Measurements from ENCODE around the gene DGLUCY.
"Not testable (repeated sequence)": the region's sequence is repeated elsewhere in the genome, so short reads cannot be mapped to it uniquely, and the experiment has no call there.

DGLUCY gene

GRCh38 chr14:91084516-91084915, 29.4 kb upstream of the DGLUCY start (continued):
- TF ChIP-seq KLF9 (tag by site-specific recombination; IDR thresholded peaks at IDR 0.05; ENCODE audit: low read depth) (no peak), ZNF266 (tag by site-specific recombination; IDR thresholded peaks at IDR 0.05; ENCODE audit: low read depth) (no peak), ZNF16 (tag by site-specific recombination; IDR thresholded peaks at IDR 0.05; ENCODE audit: low read depth) (no peak)

- H3K9me3 ChIP-seq (ENCODE audit: control insufficient read depth, insufficient read depth, low read depth, low read length); POLR2A ChIA-PET; H3K4me1 ChIP-seq (ENCODE audit: control insufficient read depth, insufficient read depth, low read length); H3K27ac ChIP-seq (ENCODE audit: extremely low read depth, low read depth, low read length); H3K4me3 ChIP-seq (ENCODE audit: low read depth, low read length); H3K36me3 ChIP-seq (ENCODE audit: control insufficient read depth in 2 of 2, insufficient read depth in 1 of 2, low read length in 2 of 2): not testable (repeated sequence)
- CTCF ChIA-PET = interaction anchor here (1.1 kb wide), 1 partner anchor 11 kb away, joined by 8 read pairs; no protein-coding TSS in a partner anchor
Measured at GRCh38 chr14:91087470-91087869, 26.4 kb upstream of the DGLUCY start.

- H3K36me3 ChIP-seq (ENCODE audit: control insufficient read depth in 2 of 2, insufficient read depth in 1 of 2, low read length in 2 of 2) = no peaks in the 10 kb centered on the region
- TF ChIP-seq ZNF37A (tag by site-specific recombination; IDR thresholded peaks at IDR 0.05) (no peak), ZBTB44 (tag by site-specific recombination; IDR thresholded peaks at IDR 0.05) (no peak), ZNF280D (tag by site-specific recombination; IDR thresholded peaks at IDR 0.05) (no peak), ZNF701 (tag by site-specific recombination; IDR thresholded peaks at IDR 0.05) (no peak), HOXD13 (CRISPR knock-in tag; IDR thresholded peaks at IDR 0.05; ENCODE audit: borderline replicate concordance) (no peak), ZNF174 (tag by site-specific recombination; IDR thresholded peaks at IDR 0.05) (no peak), ZNF610 (tag by site-specific recombination; IDR thresholded peaks at IDR 0.05; ENCODE audit: borderline replicate concordance) (no peak), ZNF555 (tag by site-specific recombination; conservative IDR thresholded peaks at IDR 0.05) (no peak), ZNF16 (tag by site-specific recombination; IDR thresholded peaks at IDR 0.05; ENCODE audit: low read depth) (no peak), ZNF518A (tag by site-specific recombination; conservative IDR thresholded peaks at IDR 0.05; ENCODE audit: low read depth) (no peak), ZNF768 (tag by site-specific recombination; IDR thresholded peaks at IDR 0.05) (no peak), ZNF292 (tag by site-specific recombination; IDR thresholded peaks at IDR 0.05; ENCODE audit: borderline replicate concordance, low read depth) (no peak), ZNF580 (tag by site-specific recombination; IDR thresholded peaks at IDR 0.05) (no peak)
- CTCF ChIA-PET = no interaction called here
- H3K4me1 ChIP-seq (ENCODE audit: control insufficient read depth, insufficient read depth, low read length) = no peaks in the 10 kb centered on the region
- no peak overlapping the region for H3K4me3 ChIP-seq (ENCODE audit: low read depth, low read length)
- no peak overlapping the region for H3K27ac ChIP-seq (ENCODE audit: extremely low read depth, low read depth, low read length)
- POLR2A ChIA-PET = no interaction called here
- no peaks in the 10 kb centered on the region for H3K9me3 ChIP-seq (ENCODE audit: control insufficient read depth, insufficient read depth, low read depth, low read length)
Measured at GRCh38 chr14:91088585-91089235, 25.2 kb upstream of the DGLUCY start.
